ENCODE measurements around the gene DOK6.
A peak's percentile ranks its signal among the peaks of the same experiment; 100 is the strongest.
"Not testable (repeated sequence)": the region's sequence is repeated elsewhere in the genome, so short reads cannot be mapped to it uniquely, and the experiment has no call there.

DOK6 gene

GRCh38 chr18:69631281-69631680 is 230.6 kb downstream of the DOK6 start:
- DNase-seq: no peak

DNA sequence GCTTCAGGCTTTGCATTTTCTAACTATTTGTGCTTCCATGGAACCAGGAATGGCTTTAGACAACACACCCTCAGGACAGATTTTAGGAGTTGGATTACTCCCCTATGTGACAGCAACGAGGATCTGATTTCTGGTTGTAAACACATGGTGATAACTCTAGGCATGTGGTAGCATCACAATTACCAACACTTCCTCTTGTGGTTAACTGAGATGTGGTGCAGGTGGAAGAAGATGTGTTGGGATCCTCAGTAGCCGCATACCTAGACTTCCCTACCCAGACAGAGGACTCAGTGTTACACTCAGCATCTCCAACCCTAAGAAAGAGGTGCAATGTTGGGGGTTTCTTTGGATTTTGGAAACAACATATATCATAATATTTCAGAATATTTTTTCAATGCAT is 234.8 kb downstream of the DOK6 start:
- no peak for DNase-seq

GRCh38 chr18:69636529-69637301 is 236.0 kb downstream of the DOK6 start:
- no peak for DNase-seq

DNA sequence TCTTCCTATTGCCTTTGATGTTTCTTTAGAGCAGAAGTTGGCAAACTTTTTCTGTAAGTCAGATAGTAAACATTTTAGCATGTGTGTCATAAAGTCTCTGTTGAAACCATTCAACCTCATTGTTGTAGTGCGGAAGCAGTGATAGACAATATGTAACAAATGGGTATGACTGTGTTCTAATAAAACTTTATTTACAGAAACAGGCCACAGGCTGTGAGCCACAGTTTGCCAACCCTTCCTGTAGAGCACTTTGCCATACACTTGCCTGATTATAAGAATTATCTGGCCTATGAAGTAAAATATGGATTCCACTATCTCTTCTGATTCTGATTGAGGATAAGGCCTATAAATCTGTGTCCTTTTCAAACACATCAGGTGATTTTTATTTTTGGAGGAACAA is 237.4 kb downstream of the DOK6 start:
- DNase-seq: no peak

GRCh38 chr18:69647702-69648101 is 247.0 kb downstream of the DOK6 start:
- no peak for DNase-seq

DNA sequence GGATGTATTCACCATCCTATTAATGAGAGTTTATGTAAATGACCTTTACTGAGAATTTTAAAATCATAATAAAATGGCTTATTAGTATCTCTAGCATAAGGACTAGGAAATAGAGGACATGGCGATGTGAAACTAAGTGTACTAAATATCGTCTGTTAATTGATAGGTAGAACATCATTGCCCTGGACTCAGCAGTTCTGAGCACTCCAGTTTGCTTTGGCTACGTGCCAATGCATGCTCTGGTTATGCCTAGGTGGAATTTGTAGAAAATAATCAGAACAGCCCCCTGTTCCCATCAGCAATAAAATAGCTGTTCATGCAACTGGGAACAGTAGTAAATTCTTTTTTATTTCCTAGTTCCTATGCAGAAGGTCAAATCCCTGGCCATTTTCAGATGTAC is 247.8 kb downstream of the DOK6 start:
- peak; percentile 75 for DNase-seq

DNA sequence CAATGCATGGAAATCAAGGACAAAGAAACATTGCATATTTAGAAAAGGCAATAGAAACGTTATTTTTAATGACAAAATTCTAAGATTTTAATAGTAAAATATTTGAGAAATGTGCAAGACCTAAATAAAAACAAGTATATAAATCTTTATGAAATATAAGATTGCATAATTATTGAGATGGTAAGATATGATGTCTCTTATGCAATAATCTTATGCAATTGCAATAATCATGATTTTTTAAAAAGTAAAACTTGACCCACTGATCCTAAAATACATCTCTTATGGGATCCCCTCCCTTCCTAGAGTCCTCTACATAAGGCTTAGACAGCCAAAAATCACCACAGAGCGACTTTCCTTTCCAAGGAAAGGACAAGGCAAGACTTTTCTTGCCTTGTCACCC is 249.0 kb downstream of the DOK6 start:
- no peak for DNase-seq

- no peak for DNase-seq
These were observed 250.6 kb downstream of the DOK6 start for GRCh38 chr18:69651243-69651642.

DNA sequence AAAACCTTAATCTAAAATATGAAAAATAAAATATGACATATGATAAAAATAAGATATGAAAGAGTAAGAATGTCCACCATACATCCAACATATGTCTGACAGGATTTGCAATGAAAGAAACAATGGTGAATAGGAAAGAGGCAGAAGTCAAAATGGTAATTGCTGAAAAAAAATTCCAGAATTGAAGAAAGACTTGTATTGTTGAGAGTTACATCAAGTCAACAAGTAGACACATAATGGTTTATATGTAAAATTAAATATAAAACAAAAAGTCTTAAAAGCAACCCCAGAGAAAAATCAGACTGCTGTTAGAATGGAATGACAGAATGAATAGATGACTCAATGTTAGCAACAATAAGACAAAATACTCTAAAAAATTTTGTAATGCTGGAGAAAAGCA is 255.1 kb downstream of the DOK6 start:
- DNase-seq: no peak

DNA sequence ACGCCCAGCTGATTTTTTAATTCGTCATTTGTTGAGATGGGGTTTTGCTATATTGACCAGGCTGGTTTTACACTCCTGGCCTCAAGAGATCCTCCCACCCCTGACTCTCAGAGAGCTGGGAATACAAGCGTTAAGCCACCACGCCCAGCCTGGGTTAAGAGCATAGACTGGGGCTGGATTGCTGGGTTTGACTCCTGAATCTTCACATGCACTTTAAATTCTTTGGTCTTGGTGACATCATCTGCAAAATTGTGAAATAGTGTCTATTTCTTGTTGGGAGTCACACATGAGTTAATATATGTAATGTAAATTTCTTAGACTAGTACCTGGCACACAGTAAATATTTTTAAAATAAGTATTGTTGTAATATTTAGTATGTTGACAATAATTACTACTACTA is 257.4 kb downstream of the DOK6 start:
- peak; percentile 62 for DNase-seq

- DNase-seq: no peak
These were observed 258.0 kb downstream of the DOK6 start for GRCh38 chr18:69658685-69659084.

DNA sequence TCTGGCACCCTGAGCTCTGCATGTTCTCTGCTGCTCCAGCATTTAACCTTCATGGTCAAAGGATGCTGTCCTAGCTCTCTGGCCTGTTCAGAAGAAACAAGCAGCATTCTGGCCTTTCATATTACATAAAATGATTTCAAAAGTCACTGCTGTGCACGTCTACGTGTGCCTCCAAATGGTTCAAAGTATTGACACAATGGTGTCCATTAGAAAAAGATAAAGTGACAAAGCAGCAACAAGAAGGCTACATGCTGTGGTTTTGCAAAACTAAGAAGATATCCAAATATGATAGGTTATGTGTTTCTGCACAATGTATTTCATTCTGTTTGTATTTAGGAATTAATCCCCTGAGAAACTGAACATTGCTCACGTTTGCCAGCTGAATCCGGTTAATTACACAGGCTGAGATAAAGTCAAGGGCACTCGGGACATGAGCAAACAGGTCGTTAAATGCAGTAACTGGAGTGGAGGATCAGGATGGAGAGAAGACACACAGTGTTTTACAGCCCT is 258.5 kb downstream of the DOK6 start:
- peak; percentile 68 for DNase-seq

DNA sequence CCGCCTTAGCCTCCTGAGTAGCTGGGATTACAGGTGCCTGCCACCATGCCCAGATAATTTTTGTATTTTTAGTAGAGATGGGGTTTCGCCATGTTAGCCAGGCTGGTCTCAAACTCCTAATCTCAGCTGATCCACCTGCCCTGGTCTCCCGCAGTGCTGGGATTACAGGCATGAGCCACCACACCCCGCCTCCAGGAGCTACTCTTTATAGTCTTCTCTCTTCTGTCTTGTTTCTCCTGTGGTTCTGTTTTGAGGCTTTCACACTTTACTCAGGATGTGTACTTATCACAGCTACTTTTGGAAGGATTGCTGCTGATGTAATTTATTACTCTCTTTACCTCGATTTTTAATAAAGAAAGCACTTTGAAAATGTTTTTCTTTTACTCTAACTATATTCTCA is 261.4 kb downstream of the DOK6 start:
- DNase-seq: not testable (repeated sequence)

DNA sequence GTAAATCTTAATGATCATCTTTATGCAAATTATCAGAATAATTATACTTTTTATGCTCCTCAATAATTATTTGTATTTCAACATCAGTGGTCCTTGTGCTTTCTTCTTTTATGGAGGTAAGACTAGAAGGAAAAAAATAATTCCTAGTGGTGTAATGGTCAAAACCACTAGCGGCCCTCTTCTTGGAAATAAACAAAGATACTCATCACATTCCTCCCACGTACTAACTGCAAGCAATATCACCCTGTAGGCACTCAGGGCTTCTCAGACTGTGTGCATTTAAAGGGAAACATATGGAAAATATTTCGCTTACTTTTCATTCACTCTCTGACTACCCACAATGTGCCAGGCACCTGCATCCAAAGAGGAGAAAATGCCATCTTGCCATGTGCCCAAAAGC is 263.7 kb downstream of the DOK6 start:
- DNase-seq: no peak

DNA sequence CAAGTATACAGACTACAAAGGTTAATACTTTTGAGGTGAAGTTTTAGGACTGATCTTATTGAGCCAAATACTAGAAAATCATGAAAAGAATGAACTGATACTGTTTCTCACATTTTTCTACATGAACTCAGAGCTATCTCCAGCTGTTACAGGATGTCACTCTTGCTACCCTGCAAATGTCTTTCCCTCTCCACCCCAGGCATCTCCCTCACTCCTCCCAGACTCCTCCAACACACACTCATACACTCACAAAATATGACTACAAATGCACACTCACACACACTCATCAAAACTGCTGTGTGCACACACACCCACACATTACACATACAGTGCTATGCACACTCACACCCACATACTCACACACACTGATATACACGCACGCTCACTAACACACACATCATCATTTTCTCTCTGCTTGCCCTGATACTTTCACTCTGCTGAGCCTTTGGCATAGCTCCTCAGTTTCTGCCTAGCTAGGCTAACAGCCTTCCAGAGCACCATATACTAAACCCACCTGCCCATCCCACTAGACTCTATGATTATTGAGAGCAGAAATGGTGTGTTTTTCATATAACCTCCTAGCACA is 273.7 kb downstream of the DOK6 start:
- no peak for DNase-seq

GRCh38 chr18:69674966-69675365 is 274.3 kb downstream of the DOK6 start:
- no peak for DNase-seq

- DNase-seq: no peak
These were observed 276.9 kb downstream of the DOK6 start for GRCh38 chr18:69677595-69677994.

- DNase-seq: no peak
These were observed 279.4 kb downstream of the DOK6 start for GRCh38 chr18:69680123-69680522.

- DNase-seq: no peak
These were observed 282.5 kb downstream of the DOK6 start for GRCh38 chr18:69683176-69683575.

DNA sequence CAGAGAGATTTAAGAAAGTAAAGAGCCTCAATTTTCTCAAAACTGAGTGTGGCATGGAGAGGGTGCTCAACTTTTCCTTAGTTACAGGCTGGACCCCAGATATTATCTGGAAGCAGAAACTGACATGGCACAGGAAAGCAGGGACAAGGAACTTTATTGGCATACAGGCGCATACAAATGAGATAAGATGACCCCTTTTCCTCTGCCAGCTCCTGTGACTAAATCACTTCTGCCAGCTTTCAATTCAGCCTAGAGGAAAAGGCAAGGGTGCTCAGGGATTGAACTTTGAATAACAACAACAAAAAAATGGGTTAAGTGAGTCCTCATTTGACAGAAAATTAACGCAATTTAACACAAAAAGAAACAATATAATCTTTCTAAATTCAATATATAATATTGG is 284.1 kb downstream of the DOK6 start:
- no peak for DNase-seq

DNA sequence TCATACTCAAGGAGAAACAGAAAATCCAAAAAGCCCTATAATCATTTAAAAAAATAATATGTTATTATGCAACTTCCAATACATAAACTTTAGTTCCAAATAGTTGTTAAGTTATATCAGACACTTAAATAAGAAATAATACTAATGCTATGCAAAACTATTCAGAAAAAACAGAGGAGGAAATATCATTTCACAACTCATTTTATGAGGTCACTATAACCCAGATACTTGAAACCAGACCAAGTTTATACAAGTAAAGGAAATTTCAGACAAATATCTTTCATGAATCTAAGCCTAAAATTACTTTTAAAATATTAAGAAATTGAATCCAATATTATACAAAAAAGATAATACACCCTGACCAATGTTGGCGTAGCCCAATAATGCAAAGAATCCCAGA is 286.2 kb downstream of the DOK6 start:
- DNase-seq: no peak

DNA sequence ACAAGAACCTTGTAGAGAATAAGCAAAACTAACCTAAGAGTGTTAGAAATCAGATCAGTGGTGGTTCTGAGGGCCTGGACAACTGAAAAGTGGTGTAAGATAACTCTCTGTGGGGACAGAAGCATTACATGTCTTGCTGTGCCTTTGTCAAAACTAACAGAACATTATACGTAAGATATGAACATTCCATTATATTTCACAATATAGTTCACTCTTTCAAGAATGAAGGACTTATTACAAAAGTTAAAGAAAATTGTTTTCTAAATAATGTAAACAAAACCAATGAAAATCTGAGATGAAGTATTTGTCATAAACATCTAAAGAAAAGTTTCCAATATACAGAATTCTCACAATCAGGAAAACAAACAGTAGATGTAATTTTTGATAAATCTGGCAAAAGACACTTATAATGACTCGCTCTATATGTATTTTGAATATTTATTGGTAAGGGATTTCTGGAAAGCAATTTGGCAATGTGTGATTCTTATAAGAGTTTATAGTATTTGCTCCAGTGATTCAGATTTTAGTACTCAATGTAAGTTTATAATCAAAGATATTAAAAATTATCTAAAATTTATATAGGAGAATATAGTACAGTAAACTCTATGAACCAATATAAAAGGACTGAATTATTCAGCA is 288.6 kb downstream of the DOK6 start:
- DNase-seq: no peak

DNA sequence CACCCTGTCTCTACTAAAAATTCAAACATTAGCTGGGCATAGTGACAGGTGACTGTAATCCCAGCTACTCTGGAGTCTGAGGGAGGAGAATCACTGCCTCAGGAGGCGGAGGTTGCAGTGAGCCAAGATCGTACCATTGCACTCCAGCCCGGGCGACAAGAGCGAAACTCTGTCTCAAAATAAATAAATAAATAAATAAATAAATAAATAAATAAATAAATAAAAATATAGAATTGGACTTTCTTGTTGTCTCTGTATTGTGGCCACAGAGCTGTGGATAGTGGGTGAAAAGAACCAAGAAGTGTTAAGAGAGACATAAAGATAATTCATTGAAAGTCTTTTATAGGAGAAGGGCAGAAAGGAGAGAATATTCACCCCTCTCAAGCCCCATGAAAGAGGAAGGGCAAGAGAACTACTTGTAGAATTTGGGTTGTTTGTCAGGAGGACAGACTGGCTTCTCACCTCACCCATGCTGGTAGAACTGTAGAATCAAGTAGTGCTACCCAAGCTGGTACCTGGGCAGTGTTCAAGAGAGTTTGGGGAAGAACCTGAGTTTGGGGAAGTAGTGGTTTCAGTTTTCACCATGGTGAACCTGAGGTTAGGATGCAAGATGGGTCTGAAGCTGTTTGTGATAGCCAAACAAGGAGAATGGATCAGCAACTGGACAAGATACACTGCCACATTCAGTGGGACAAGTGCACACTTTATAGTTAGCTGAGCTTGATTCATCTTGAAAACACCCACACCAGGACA is 290.5 kb downstream of the DOK6 start:
- no peak for DNase-seq

DNA sequence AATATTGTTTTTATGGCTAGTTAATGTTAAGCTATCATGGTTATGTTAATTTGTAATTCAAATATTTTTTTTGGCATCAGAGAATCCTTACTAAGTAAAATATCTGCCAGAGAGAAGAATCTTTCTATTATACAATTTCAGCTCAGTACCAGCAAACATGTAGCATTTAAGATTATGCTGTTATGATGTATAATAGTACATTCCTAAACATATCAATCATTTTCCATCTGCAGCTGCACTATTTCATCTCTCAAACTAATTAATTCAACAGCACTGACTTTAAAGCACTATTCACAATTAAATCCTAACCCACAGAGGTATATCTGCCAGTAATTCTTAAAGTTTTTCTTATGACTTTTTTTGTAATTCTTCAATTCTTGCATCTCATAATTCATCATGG is 296.4 kb downstream of the DOK6 start:
- DNase-seq: no peak

Data from NCI-H510A (cell line).